ENCODE data around the gene AMOT. TPM values are rescaled to one million over a fixed set of nuclear protein-coding genes. Genes with fewer than 3 reads are reported as not detected.

Gene AMOT
- total and polyA plus RNA-seq, 10 of the 15 experiments (the other 5 are each of a cell fraction or from before 2014, with no cell fraction given): 0.92 to 14.5 (median 2.9) TPM

DNA sequence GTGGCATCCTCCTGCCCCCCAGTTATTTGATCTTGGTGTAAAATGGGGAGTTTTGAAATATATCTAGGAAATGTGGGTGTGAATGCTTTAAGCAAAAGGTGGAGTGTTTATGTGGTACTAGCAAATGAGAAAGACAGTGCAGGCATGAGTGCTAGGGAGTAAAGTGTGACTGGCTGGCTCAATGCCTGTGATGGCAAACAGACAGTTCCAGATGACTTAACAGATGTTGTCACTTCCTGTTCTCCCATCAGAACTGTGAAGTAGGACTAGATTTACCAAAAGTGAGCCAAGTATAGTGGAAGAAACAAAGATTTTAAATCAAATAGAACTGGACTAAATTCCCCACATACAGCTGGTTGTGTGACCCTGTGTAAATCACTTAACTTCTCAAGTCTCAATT, 8.4 kb upstream of the AMOT start:
- FAIRE-seq: peak; percentile 88
- POLR2A ChIA-PET: interaction anchor here (0.6 kb wide), 1 partner anchor 171 kb away, joined by 3 read pairs; no protein-coding TSS in a partner anchor
- no peak overlapping the region for H2AFZ ChIP-seq (ENCODE audit: control insufficient read depth, low read depth, low read length)

More for the DNA sequence above, 8.4 kb upstream of the AMOT start:
- Histone ChIP-seq H3K9ac (ENCODE audit: control insufficient read depth, insufficient read depth, low read length) (no peak overlapping the region), H3K4me1 (ENCODE audit: control insufficient read depth, insufficient read depth, low read length) (peaks cover 17% of the 10 kb centered on the region), H4K20me1 (ENCODE audit: control insufficient read depth, insufficient read depth) (no peaks in the 10 kb centered on the region), H3K79me2 (ENCODE audit: control insufficient read depth, insufficient read depth, low read length) (no peaks in the 10 kb centered on the region), H3K4me2 (ENCODE audit: control insufficient read depth, insufficient read depth) (no peak overlapping the region), H3K9me3 (replicated peaks; ENCODE audit: control insufficient read depth, insufficient read depth, low read length) (no peaks in the 10 kb centered on the region), H3K36me3 (ENCODE audit: control insufficient read depth in 2 of 2, insufficient read depth in 2 of 2, low read length in 1 of 2) (no peaks in the 10 kb centered on the region), H3K4me3 (no peak overlapping the region), H3K27me3 (replicated peaks in 1 of 2; ENCODE audit: control insufficient read depth in 2 of 2, insufficient read depth in 2 of 2, low read length in 1 of 2) (no peaks in the 10 kb centered on the region), H3K27ac (ENCODE audit: control insufficient read depth, insufficient read depth) (no peak overlapping the region)
- no TSS peak for BruUV-seq (replicated peaks)
- ChIA-PET RAD21 (ENCODE audit: unreplicated experiment) (no interaction called here), CTCF (no interaction called here), SMC1A (ENCODE audit: uncharacterized antibody, unreplicated experiment) (interaction anchor here (1.4 kb wide), 1 partner anchor 205 kb away, joined by 3 read pairs; no protein-coding TSS in a partner anchor)
- ATAC-seq (peak; percentile 47), DNase-seq (ENCODE audit: low read depth, low spot score) (no peak)
- no peak for TF ChIP-seq SRF (IDR thresholded peaks at IDR 0.05; ENCODE audit: low read depth in 2 of 2, low read length in 2 of 2)
- TF ChIP-seq, protein P1, sequence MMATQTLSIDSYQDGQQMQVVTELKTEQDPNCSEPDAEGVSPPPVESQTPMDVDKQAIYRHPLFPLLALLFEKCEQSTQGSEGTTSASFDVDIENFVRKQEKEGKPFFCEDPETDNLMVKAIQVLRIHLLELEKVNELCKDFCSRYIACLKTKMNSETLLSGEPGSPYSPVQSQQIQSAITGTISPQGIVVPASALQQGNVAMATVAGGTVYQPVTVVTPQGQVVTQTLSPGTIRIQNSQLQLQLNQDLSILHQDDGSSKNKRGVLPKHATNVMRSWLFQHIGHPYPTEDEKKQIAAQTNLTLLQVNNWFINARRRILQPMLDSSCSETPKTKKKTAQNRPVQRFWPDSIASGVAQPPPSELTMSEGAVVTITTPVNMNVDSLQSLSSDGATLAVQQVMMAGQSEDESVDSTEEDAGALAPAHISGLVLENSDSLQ (IDR thresholded peaks at IDR 0.05): peak; percentile 35; the same call in 1 of the 2 replicates
- no peak for TF ChIP-seq ZSCAN29 (IDR thresholded peaks at IDR 0.05)
- TF ChIP-seq HCFC1 (IDR thresholded peaks at IDR 0.05; ENCODE audit: low read length): no peak
- no peak for TF ChIP-seq TARDBP (IDR thresholded peaks at IDR 0.05; ENCODE audit: borderline replicate concordance)
- TF ChIP-seq NFYB (IDR thresholded peaks at IDR 0.05; ENCODE audit: insufficient read depth, low read depth, low read length): 0 out of 2 replicates have a peak, but pooled peaks have one; percentile 9
- no peak for TF ChIP-seq SUZ12 (IDR thresholded peaks at IDR 0.05; ENCODE audit: unreplicated experiment)
- TF ChIP-seq, protein P2, sequence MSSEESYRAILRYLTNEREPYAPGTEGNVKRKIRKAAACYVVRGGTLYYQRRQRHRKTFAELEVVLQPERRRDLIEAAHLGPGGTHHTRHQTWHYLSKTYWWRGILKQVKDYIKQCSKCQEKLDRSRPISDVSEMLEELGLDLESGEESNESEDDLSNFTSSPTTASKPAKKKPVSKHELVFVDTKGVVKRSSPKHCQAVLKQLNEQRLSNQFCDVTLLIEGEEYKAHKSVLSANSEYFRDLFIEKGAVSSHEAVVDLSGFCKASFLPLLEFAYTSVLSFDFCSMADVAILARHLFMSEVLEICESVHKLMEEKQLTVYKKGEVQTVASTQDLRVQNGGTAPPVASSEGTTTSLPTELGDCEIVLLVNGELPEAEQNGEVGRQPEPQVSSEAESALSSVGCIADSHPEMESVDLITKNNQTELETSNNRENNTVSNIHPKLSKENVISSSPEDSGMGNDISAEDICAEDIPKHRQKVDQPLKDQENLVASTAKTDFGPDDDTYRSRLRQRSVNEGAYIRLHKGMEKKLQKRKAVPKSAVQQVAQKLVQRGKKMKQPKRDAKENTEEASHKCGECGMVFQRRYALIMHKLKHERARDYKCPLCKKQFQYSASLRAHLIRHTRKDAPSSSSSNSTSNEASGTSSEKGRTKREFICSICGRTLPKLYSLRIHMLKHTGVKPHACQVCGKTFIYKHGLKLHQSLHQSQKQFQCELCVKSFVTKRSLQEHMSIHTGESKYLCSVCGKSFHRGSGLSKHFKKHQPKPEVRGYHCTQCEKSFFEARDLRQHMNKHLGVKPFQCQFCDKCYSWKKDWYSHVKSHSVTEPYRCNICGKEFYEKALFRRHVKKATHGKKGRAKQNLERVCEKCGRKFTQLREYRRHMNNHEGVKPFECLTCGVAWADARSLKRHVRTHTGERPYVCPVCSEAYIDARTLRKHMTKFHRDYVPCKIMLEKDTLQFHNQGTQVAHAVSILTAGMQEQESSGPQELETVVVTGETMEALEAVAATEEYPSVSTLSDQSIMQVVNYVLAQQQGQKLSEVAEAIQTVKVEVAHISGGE (CRISPR knock-in tag; IDR thresholded peaks at IDR 0.05): no peak
- intact Hi-C loops (cut with micrococcal nuclease; ENCODE audit: unreplicated experiment): no loop called here
- in situ Hi-C loops (cut with MboI): loop anchor here (10.0 kb wide), 1 partner anchor 204 kb away; no protein-coding TSS in a partner anchor
